Right ventricle myocardium superior (tissue), 1 donor: ENCODE results near the gene ZBTB45. TPM values are rescaled to one million over a fixed set of nuclear protein-coding genes. Genes with fewer than 3 reads are reported as not detected.

Experiments used
- ATAC-seq: fragments of 200-7000 bp; cut with Tn5 transposase; one replicate; pipeline ENCODE4 v1.9.1; 2020; ENCODE audit warnings: mild to moderate bottlenecking; ENCODE audit not compliant: poor library complexity
- DNase-seq: peaks from one replicate; pipeline ENCODE4 v3.0.0-alpha.2; 2020
- intact Hi-C: fragments of 100-400 bp; cut with DNase I; formaldehyde crosslinking; loops from one replicate; pipeline ENCODE4 v1.11.2; 2022
- total RNA-seq: library from RNA; stranded (reverse); fragmentation: NEBNext Ultra II Directional; extraction: Animal tissue kit (Norgen Biotek cat#: 25700); gene quantifications from one replicate; pipeline ENCODE4 v1.2.1, GENCODE V29; 2021
- donor health status: DM: no; HTN: yes; CAD: no; lungs with severe emphysema.

The ZBTB45 gene
- total RNA-seq, 1 donor from 2014 or later: 7.9 TPM

DNA sequence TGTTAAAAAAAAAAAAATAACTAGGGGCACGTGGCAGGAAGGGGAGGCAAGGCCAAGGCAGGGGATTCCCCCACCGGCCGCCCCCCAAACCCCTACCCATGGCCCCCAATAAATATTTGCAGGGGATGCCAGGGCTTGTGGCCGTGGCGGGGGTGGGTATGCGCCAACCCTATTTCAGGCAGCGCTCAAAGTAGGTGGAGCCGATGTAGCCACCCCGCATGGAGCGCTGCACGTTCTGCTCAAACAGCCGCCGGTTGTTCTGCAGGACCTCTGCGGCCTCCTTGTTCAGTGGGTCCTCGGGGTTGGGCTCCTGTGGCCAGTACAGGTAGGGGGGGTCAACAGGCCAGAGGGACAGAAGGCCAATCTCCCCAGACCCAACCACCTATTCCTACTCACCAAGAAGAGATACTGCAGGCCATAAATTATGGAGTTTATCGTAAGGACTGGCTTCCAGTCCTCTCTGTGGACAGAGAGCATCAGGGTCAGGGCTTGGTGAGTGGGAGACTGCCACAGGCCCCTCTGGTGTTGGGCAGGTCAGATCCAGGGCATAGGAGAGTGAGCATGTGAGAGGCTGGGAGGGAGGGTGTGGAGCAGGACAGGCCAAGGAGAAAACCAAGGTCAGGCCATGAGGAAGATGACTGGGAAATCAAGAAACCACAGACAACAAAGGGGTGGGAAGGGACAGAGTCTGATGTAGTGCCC, 36.5 kb upstream of the ZBTB45 start:
- DNase-seq: no peak
- intact Hi-C loops: no loop called here

DNA sequence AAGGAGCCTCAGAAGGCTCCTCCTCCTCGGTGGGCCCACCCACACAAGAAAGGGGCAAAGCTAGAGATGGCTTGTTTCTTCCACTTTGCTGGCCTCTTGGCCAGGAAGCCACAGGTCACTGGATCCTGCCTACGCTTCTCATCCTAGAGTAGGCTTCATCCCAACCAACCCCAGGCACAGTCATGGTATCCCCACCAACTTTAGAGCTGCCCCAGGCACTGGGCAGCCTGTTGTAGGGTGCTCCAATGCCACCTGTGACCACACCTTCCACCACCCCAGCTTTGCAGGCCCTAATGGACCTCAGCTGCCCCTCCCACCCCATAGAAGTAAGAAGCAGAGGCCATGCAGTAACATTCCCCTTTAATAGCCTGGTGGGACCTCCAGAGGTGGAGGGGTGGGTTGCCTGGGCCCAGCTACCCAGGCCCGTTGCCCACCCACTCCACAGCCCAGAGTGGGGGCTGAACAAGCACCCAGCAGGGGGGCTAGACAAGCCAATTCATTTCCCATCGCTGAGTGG, 35.8 kb upstream of the ZBTB45 start:
- intact Hi-C loops: no loop called here
- ATAC-seq (no peak), DNase-seq (no peak)

More for the DNA sequence above, 36.5 kb upstream of the ZBTB45 start:
- ATAC-seq: no peak

DNA sequence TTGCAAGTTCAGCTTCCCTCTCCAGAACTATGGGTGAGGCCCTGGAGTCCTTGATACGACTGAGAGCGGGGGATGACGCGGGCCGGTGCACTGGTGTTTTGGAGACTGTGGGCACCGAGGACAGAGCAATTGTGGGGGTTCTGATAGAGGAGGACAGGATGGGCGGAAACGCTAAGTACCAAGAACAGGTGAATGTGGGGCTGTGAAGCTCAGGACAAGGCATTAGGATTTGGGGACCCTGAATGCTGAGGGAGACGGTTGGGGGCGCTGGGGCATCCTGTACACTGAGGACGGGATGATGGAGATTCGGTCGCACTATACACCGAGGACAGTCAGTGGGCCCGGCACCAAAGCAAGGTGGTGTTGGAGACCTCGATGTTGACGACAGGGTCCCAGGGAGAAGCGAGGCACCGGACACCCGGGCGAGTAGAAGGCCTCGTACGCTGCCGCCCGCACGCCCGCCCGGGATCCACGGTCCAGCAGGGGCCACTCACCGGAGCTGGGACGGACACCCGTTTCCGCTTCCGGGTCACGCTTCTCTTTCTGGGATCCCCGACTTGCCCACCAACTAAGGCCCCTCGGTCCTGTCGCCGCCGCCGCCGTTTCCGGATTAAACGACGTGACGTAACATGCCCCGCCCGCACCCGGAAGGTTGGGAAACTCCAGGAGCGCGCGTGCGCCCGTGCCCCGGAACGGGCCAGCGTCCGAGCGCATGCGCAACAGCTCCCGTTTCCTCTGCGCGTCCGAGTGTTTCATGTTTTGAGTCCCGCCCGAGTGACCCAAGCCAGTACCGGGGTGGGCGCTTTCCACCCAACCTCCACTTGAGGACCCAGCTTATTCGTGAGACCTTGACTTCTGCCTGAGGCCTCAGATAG, 35.1 kb upstream of the ZBTB45 start, which contains the start of gene CHMP2A:
Gene CHMP2A, minus strand, starts transcription at position 612 of the 875 bp plus-strand sequence. CDS start 893 bp downstream, outside the sequence.
- intact Hi-C loops: no loop called here
- ATAC-seq: peak; percentile 60
- DNase-seq: peak; percentile 99

DNA sequence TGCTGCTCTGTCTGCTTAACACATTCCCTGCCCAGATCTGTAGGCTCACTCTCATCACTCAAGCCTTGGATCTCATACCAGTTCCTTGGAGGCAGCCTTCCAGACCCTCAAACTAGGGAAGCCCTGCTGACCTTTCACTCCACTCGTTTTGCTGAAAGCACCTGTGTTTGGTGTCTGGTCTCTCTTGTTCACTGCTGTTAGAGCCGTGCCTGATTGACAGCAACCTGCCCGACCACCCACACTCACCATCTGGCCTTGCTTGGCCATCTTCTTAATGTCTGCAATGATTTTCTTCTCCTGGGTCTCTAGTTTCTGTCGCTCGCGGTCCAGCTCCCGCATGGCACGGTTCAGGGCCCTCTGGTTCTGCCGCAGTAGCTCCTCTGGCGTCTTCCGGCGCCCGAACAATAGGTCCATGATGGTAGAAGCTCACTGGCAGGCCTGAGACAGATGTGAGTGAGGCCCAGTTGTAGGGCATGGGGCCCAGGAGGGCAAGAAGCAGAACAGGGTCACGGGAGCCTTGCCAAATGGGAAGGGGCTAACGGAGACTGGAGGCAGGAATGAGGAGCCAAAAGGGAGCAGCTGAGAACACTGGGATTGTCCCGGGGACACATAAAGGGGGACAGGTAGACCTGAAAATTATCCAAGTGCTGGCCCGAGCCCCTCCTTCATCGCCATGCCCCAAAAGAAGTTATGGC, 34.3 kb upstream of the ZBTB45 start:
- ATAC-seq (no peak), DNase-seq (no peak)
- intact Hi-C loops: no loop called here

DNA sequence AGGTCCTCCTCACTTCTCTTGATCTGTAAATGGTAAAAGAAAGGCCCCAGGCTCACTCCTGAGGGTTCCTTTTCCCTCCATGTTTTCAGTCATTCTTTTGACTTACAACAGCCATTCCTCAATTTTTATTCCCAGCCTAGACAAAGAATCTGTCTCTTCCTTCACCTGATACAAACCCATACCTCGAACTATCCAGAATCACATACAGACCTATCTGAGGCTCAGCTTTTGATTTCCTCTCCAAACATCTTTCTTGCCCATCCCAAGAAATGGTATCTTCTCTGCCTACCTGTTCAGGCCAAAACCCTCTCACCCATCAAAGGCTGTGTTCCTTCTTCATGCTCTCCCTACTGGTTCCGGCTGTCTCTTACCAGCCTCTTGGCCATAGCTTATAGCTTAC, 33.0 kb upstream of the ZBTB45 start:
- DNase-seq: no peak
- intact Hi-C loops: no loop called here

DNA sequence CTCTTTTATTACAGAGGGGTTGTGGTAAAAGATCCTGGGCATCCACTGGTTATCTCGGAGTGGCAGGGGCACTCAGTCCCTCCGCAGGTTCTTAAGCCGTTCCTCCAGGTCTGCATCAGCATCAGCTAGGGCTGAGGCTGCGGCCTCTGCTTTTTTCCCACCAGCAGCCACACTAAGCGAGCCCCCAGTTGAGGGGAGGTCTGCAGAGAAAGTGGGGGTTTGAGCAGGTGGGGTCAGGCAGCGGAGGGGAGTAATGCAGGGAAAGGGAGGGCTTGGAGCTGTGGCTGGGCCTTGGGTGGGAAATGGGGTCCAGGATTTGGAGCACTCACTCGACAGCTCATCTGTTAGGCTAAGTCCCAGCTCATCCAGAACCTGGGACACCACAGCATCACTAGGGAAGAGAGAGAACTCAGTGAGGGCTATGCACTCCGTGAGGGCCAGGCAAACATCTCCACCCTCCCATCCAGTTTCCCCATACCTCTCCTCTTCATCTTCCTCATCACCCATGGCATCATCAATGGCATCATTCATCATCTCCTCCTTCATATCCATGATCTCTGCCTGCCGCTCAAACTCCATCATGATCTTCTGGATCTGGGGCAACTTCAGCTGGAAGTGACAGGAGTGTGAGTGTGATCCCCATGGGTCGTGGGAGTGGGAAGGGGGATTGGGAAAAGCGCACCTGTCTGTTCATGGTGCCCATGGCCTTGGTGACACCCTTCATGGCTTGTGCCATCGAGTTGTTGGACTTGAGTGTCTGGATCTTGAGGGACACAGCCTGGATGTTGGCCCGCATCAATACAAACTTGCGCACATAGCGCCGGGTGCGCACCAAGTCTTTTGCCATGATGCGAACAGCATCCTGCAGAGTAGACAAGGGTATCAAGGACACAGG, 32.2 kb upstream of the ZBTB45 start:
- ATAC-seq: no peak
- no peak for DNase-seq
- intact Hi-C loops: no loop called here

More for the DNA sequence above, 33.0 kb upstream of the ZBTB45 start:
- ATAC-seq: no peak

DNA sequence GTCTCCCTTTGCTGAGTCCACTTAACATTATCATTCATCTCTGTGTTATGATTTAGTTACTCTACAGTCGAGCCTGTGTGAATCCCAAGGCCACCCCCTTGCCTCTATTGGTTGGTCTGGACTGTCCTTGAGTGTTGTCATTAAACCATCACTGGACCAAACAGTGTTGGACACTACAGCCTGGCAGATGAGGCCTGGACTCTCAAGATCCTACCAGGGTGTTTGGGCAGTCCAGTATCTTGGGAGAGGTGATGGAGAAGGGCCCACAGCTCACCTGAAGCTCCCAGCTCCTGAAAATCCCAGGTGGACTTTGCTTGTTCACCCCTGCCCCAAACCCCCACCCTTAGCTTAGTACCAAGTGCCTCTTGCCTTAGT, 31.5 kb upstream of the ZBTB45 start:
- ATAC-seq: no peak
- intact Hi-C loops: no loop called here
- DNase-seq: no peak

DNA sequence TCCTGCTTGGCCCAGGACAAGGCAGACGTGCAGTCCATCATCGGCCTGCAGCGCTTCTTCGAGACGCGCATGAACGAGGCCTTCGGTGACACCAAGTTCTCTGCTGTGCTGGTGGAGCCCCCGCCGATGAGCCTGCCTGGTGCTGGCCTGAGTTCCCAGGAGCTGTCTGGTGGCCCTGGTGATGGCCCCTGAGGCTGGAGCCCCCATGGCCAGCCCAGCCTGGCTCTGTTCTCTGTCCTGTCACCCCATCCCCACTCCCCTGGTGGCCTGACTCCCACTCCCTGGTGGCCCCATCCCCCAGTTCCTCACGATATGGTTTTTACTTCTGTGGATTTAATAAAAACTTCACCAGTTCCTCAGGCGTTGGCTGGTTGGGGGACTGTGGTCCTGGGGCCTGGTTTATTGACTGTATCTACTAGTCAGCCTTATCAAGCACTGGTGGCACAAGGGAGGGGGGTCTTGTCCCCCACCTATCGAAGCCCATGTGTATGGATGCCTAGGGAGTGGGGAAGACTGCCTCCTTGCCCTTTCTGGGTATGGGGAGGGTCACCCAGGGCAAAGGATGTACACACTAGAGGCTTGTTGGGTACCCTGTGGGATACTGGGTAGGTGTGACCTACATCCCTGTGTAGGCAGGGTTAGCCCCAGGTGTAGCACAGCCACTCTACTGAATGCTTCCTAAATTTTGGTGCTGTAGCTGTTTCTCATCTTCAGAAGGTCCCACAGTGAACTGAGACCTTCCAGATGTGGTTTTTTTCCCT, 30.9 kb upstream of the ZBTB45 start:
- intact Hi-C loops: no loop called here
- DNase-seq: no peak
- ATAC-seq: no peak

DNA sequence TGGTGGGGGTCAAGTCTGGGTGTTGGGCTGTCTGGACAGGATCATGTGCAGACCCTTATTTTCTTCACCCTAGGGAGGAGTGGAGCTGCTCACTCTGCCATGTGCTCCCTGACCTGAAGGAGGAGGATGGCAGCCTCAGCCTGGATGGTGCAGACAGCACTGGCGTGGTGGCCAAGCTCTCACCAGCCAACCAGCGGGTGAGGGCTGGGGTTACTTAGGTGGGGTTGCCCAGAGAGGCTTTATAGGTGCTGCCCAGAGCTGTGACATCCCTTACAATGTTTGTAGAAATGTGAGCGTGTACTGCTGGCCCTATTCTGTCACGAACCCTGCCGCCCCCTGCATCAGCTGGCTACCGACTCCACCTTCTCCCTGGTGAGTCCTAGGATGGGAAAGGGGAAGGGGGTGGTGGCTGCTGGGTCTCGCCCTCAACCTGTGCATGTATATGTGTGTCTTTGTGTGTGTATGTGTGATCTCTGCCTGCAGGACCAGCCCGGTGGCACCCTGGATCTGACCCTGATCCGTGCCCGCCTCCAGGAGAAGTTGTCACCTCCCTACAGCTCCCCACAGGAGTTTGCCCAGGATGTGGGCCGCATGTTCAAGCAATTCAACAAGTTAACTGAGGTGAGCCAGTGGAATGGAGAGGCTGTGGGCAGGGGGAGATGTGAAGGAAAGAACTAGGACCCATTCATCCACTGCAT, 30.2 kb upstream of the ZBTB45 start:
- DNase-seq (no peak), ATAC-seq (no peak)
- intact Hi-C loops: no loop called here

DNA sequence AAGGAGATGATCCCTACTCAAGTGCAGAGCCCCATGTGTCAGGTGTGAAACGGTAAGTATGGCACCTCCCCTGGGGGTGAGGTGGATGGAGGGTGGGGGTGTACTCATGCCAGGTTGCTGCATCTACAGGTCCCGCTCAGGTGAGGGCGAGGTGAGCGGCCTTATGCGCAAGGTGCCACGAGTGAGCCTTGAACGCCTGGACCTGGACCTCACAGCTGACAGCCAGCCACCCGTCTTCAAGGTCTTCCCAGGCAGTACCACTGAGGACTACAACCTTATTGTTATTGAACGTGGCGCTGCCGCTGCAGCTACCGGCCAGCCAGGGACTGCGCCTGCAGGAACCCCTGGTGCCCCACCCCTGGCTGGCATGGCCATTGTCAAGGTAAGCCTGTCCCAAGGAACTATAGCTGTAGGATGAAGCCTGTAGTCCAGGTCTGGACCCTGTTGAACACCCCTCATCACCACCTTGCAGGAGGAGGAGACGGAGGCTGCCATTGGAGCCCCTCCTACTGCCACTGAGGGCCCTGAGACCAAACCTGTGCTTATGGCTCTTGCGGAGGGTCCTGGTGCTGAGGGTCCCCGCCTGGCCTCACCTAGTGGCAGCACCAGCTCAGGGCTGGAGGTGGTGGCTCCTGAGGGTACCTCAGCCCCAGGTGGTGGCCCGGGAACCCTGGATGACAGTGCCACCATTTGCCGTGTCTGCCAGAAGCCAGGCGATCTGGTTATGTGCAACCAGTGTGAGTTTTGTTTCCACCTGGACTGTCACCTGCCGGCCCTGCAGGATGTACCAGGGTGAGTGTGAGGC, 29.5 kb upstream of the ZBTB45 start:
- ATAC-seq (no peak), DNase-seq (no peak)
- intact Hi-C loops: no loop called here

DNA sequence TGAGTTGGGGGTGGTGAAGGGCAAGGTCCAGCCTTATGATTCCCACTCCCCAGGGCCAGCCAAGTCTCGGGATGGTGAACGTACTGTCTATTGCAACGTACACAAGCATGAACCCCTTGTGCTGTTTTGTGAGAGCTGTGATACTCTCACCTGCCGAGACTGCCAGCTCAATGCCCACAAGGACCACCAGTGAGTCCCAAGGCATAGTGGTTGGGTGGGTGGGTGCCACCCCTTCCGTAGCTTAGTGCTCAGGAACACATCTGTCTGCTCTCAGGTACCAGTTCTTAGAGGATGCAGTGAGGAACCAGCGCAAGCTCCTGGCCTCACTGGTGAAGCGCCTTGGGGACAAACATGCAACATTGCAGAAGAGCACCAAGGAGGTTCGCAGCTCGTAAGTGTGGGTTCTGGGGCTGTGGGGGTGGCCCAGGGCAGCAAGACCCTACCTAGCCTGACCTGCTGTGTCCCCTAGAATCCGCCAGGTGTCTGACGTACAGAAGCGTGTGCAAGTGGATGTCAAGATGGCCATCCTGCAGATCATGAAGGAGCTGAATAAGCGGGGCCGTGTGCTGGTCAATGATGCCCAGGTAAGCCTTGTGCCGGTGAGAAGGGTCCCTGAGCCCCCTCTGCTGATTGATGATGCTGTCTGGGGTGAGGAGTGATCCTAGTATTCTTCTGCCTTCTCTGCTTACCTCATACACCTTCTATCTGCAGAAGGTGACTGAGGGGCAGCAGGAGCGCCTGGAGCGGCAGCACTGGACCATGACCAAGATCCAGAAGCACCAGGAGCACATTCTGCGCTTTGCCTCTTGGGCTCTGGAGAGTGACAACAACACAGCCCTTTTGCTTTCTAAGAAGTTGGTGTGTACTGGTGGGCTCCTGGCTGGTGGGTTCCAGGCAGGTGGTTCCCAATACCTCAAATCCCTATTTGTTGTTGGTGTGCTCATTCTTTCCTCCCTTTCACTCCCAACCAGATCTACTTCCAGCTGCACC, 28.0 kb upstream of the ZBTB45 start:
- intact Hi-C loops: no loop called here
- no peak for DNase-seq
- ATAC-seq: no peak

DNA sequence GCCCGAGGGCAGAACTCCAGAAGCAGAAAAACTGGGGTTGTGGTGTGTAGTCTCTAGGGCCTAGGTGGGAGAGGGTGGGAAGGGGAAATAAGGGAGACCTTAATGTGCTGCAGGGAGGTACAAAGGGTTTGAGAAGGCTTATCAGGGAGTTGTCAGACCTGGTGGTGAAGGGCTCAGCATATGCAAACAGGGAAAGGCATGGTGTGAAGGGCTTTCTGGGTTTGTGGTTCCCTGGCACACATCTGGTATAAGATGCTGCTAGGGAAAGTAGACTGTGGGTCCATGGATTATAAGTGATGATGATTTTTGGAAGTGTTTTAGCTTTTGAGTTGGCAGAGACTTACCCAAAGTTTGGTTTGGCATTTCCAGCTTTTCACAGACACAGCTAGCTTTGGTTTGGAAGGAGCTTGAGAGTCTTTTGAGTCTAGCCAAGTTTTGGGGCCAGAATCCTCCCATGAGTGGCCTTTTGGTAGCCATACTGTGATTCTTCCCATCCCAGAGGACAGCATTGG, 26.5 kb upstream of the ZBTB45 start:
- intact Hi-C loops: no loop called here
- DNase-seq (no peak), ATAC-seq (no peak)

DNA sequence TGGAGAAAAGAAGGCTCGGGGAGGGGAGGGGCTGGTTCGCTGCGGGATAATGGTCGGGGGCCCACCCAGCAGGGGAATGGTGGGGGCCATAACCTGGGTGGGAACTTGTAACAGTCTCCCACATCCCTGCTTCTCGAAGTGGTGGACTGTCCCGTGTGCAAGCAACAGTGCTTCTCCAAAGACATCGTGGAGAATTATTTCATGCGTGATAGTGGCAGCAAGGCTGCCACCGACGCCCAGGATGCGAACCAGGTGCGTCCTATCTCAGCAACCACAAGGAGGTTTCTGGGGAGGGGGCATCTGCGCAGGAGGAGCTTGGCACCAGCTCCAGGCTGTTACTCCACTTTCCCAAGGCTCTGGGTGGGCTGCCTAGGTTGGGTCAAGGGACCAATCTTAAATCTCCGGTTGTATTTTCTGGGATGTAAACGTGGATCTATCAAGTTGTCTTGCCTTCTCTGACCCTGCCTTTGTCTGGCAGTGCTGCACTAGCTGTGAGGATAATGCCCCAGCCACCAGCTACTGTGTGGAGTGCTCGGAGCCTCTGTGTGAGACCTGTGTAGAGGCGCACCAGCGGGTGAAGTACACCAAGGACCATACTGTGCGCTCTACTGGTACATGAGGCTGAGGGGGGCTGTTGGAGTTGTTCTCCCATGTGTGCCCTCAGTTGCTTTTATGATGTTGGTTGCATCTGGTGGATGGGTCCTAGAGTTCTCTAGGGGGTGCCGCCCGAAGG, 25.8 kb upstream of the ZBTB45 start:
- intact Hi-C loops: no loop called here
- ATAC-seq: no peak
- no peak for DNase-seq

DNA sequence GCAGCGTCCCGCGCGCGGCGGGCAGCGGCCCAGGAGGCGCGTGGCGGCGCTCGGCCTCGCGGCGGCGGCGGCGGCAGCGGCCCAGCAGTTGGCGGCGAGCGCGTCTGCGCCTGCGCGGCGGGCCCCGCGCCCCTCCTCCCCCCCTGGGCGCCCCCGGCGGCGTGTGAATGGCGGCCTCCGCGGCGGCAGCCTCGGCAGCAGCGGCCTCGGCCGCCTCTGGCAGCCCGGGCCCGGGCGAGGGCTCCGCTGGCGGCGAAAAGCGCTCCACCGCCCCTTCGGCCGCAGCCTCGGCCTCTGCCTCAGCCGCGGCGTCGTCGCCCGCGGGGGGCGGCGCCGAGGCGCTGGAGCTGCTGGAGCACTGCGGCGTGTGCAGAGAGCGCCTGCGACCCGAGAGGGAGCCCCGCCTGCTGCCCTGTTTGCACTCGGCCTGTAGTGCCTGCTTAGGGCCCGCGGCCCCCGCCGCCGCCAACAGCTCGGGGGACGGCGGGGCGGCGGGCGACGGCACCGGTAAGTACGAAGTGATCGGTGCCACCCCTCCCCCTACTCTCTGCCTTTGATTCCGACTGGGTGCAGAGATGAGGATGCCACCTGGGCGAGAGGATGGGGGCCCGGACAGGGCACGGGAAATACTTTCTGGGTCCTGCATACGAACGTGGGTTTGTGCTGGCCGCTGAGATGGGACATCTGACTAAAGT, 25.1 kb upstream of the ZBTB45 start:
- no peak for DNase-seq
- intact Hi-C loops: no loop called here
- peak; percentile 16 for ATAC-seq
